ENCODE data around the gene LYPD3. TPM values are rescaled to one million over a fixed set of nuclear protein-coding genes. Genes with fewer than 3 reads are reported as not detected.
"Not testable (repeated sequence)": the region's sequence is repeated elsewhere in the genome, so short reads cannot be mapped to it uniquely, and the experiment has no call there.

LYPD3 gene
- polyA plus RNA-seq, 3 donors, result 1.8 to 13.2 (median 3.1) TPM

- DNase-seq (ENCODE audit: extremely low read depth in 1 of 11, low read depth in 9 of 11, low spot score in 4 of 11), result no peak
Measured at GRCh38 chr19:43441716-43442115, 23.7 kb downstream of the LYPD3 start.

GRCh38 chr19:43439709-43440063 lies 25.7 kb downstream of the LYPD3 start:
- DNase-seq (ENCODE audit: extremely low read depth in 1 of 11, low read depth in 9 of 11, low spot score in 4 of 11), result no peak

GRCh38 chr19:43439032-43439708 lies 26.2 kb downstream of the LYPD3 start:
- DNase-seq (ENCODE audit: extremely low read depth in 1 of 11, low read depth in 9 of 11, low spot score in 4 of 11), result no peak

DNA sequence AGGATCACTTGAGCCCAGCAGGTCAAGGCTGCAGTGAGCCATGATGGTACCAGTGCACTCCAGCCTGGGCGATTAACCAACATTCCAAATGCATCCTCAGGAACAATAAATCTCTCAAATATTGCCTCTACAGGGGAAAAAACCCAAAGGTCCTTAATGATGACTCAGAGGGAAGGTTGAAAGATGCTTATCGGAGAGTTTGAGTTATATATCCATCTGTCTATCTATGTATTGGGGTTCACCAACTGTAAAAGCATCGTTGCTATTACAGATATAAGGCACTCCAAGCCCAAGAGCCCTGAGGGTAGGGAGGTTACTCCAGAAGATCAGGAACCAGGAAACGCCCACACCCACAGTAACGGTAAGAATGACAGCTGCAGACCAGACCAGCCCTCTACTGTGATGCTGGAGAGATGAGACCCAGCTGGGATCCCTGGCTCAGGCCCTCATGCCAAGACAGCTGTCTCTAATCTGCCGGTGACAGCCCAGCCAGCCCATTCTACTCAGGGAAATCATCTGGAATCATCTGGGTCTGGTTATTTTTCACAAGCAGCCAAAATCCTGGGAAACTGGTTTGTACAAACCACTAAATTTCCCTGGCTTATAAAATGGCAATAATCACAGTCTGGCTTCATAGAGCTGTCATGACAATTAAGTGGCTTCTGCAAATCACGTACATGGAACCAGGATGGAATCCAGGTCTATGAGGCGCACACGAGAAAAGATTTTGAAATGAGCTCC lies 26.9 kb downstream of the LYPD3 start:
- peak in 9 of 11 donors; percentile 51 to 71 (median 60) for DNase-seq (ENCODE audit: extremely low read depth in 1 of 11, low read depth in 9 of 11, low spot score in 4 of 11)

GRCh38 chr19:43437712-43438111 lies 27.7 kb downstream of the LYPD3 start:
- no peak for DNase-seq (ENCODE audit: extremely low read depth in 1 of 11, low read depth in 9 of 11, low spot score in 4 of 11)

DNA sequence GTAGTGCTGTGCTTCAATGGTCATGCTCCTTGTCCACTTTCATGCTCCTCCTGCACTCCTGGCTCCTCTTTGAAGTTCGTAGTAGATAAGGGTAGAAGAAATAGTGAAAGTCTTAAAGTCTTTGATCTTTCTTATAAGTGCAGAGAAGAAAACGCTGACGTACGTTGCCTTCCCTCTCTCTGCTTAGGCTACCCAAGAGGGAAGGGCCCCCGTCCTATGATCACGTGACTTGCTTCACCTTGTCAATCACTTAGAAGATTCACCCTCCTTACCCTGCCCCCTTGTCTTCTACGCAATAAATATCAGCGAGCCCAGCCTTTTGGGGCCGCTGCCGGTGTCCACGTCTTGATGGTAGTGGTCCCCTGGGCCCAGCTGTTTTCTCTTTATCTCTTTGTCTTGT lies 28.1 kb downstream of the LYPD3 start:
- not testable (repeated sequence) for DNase-seq (ENCODE audit: extremely low read depth in 1 of 11, low read depth in 9 of 11, low spot score in 4 of 11)

DNA sequence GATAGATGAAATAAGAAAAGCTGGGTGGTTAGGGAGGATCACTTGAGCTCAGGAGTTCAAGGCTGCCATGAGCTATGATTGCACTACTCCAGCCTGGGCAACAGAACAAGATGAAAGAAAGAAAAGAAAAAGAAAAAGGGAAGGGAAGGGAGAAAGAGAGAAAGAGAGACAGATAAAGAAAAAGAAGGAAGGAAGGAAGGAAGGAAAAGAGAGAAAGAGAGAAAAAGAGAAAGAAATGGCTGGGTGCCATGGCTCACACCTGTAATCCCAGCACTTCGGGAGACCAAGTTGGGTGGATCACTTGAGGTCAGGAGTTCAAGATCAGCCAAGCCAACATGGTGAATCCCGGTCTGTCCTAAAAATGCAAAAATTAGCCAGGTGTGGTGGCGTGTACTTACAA lies 29.6 kb downstream of the LYPD3 start:
- DNase-seq (ENCODE audit: extremely low read depth in 1 of 11, low read depth in 9 of 11, low spot score in 4 of 11), result no peak

- DNase-seq (ENCODE audit: extremely low read depth in 1 of 11, low read depth in 9 of 11, low spot score in 4 of 11), result no peak
Measured at GRCh38 chr19:43433689-43434088, 31.7 kb downstream of the LYPD3 start.

DNA sequence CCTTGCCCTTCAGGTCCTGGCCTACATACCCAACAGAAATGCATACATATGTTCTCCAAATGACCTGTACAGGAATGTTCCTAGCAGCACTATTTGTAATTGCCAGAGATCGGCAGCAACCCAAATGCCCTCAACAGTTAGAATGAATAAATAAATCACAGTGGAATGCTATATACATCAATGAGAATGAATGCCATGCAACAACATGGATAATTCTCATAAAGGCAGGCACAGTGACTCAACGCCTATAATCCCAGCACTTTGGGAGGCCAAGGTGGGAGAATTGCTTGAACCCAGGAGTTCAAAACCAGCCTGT lies 32.1 kb downstream of the LYPD3 start:
- no peak for DNase-seq (ENCODE audit: extremely low read depth in 1 of 11, low read depth in 9 of 11, low spot score in 4 of 11)

- DNase-seq (ENCODE audit: extremely low read depth in 1 of 11, low read depth in 9 of 11, low spot score in 4 of 11), result no peak
Measured at GRCh38 chr19:43430976-43431375, 34.4 kb downstream of the LYPD3 start.

GRCh38 chr19:43430142-43430710 lies 35.2 kb downstream of the LYPD3 start:
- DNase-seq (ENCODE audit: extremely low read depth in 1 of 11, low read depth in 9 of 11, low spot score in 4 of 11), result no peak

DNA sequence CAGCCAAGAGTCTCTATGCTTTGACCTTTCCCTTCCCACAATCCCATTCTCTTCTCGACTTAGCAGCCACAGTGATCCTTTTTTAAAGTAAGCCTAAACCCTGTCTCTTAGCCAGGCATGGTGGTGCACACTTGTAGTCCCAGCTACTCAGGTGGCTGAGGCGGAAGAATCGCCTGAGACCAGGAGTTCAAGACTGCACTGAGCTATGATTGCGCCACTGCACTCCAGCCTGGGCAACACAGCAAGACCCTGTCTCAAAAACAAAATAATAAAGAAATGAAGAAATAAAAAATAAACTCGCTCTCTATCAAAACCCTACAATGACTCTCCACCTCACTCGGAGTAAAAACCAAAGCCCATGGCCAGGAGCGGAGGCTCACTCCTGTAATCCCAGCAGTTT lies 36.0 kb downstream of the LYPD3 start:
- DNase-seq (ENCODE audit: extremely low read depth in 1 of 11, low read depth in 9 of 11, low spot score in 4 of 11), result no peak

DNA sequence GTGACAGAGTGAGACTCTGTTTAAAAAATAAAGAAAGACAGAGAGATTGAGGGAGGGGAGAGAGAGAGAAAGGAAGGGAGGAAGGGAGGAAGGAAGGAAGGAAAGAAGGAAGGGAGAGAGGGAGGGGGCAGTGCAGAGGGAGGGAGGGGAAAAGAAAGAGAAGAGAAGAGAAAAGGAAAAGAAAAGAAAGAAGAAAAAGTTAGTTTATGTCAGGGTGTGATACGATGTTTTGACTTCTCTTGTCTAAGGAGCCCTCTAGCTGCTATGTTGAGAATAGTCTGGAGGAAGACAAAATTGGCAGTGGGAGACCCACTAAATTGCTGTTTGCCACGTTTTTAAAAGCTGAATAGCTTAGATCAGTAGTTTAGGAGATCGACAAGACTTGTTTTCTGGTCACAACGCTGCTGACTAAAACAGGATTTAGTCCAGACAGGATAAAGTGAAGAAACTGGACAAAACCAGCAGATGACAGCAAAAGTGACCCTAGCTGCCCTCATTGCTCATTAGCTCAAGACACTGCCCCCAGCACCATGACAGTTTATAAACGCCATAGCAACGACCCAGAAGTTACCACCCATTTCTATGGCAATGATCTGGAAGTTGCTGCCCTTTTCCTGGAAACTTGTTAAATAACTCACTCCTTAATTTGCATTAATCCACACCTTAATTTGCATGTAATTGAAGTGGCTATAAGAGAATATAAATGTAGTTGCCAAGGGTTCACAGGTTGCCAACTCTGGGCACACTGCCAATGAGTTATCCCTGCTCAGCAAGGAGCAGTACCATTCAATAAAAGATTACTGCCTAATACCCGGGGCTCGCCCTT lies 39.6 kb downstream of the LYPD3 start:
- no peak for DNase-seq (ENCODE audit: extremely low read depth in 1 of 11, low read depth in 9 of 11, low spot score in 4 of 11)

DNA sequence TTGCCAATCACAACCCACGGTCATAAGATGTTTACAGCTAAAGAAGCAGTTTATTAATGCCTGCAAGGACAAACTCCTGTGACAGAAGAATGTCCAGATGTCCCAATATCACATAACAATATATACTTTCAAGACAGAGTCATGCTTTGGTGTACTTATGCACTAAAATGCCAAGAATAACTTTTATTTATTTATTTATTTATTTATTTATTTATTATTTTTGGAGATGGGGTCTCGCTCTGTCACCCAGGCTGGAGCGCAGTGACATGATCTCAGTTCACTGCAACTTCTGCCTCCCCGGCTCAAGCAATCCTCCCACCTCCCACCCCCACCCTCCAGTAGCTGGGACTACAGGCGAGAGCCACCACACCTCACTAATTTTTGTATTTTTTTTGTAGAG lies 41.6 kb downstream of the LYPD3 start:
- DNase-seq (ENCODE audit: extremely low read depth in 1 of 11, low read depth in 9 of 11, low spot score in 4 of 11), result no peak

GRCh38 chr19:43422689-43423066 lies 42.7 kb downstream of the LYPD3 start:
- DNase-seq (ENCODE audit: extremely low read depth in 1 of 11, low read depth in 9 of 11, low spot score in 4 of 11), result no peak

- DNase-seq (ENCODE audit: extremely low read depth in 1 of 11, low read depth in 9 of 11, low spot score in 4 of 11), result no peak
Measured at GRCh38 chr19:43422000-43422688, 43.3 kb downstream of the LYPD3 start.

- DNase-seq (ENCODE audit: extremely low read depth in 1 of 11, low read depth in 9 of 11, low spot score in 4 of 11), result no peak
Measured at GRCh38 chr19:43420954-43421353, 44.5 kb downstream of the LYPD3 start.

DNA sequence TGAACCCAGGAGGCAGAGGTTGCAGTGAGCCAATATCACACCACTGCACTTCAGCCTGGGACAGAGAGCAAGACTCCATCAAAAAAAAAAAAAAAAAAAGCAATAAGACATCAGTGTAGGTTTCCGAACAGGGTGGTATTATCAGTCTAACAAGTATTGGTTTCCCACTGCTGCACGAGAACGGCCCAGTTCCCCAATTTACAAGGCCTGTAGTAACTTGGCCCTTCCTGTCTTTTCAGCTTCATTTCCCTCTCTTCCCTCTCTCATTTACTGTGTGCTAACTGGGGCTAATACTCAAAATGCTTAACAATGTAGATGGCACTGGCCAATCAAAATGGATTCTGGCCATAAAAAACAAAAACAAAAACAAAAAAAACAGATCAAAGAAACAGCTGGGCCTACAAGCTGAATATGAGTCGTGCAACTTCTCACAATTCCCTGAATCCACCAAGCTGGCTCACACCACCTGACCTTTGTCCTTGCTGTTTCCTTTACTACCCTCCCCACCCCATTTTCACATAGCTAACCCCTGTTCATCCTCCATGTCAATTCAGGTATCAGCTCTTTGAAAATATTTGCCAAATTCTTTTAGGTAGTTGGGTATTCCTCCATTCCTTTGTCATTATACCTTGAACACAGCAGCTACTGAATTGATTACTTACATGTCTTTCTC lies 48.3 kb downstream of the LYPD3 start:
- no peak for DNase-seq (ENCODE audit: extremely low read depth in 1 of 11, low read depth in 9 of 11, low spot score in 4 of 11)

- no peak for DNase-seq (ENCODE audit: extremely low read depth in 1 of 11, low read depth in 9 of 11, low spot score in 4 of 11)
Measured at GRCh38 chr19:43414554-43414953, 50.9 kb downstream of the LYPD3 start, which contains the start of gene TEX101. Gene TEX101, plus strand, starts transcription at chr19:43414890. Its CDS starts 1,030 bp downstream, at chr19:43415920.
